Trophoblast cell (in vitro differentiated cells and primary cell): ENCODE results near the gene MPV17.
"Not testable (repeated sequence)": the region's sequence is repeated elsewhere in the genome, so short reads cannot be mapped to it uniquely, and the experiment has no call there.

Experiments used
- DNase-seq, 2 donors: peaks; one replicate each; pipeline ENCODE4 v3.0.0-alpha.2; 2016
- H2AFZ ChIP-seq: 2 replicates; pipeline ENCODE4 v1.6.1; 2013; ENCODE audit warnings: low read length, moderate library complexity, mild to moderate bottlenecking; ENCODE audit not compliant: insufficient read depth, poor library complexity
- H2AK5ac ChIP-seq: 2 replicates; pipeline ENCODE4 v1.6.1; 2013; ENCODE audit warnings: mild to moderate bottlenecking, low read length
- H2BK120ac ChIP-seq: 2 replicates; pipeline ENCODE4 v1.6.1; 2013; ENCODE audit warnings: low read length, mild to moderate bottlenecking, moderate library complexity; ENCODE audit not compliant: insufficient read depth, poor library complexity
- H2BK12ac ChIP-seq: 2 replicates; pipeline ENCODE4 v1.6.1; 2013; ENCODE audit warnings: mild to moderate bottlenecking, low read length, moderate library complexity
- H2BK5ac ChIP-seq: 2 replicates; pipeline ENCODE4 v1.6.1; 2013; ENCODE audit warnings: low read length, low read depth, moderate library complexity, mild to moderate bottlenecking; ENCODE audit not compliant: poor library complexity
- H3K14ac ChIP-seq: 2 replicates; pipeline ENCODE4 v1.6.1; 2013; ENCODE audit warnings: mild to moderate bottlenecking, low read length
- H3K18ac ChIP-seq: 2 replicates; pipeline ENCODE4 v1.6.1; 2013; ENCODE audit warnings: mild to moderate bottlenecking, low read length
- H3K23ac ChIP-seq: 2 replicates; pipeline ENCODE4 v1.6.1; 2013; ENCODE audit warnings: low read length
- H3K27ac ChIP-seq: 2 replicates; pipeline ENCODE4 v1.5.1; 2013; ENCODE audit warnings: low read depth, mild to moderate bottlenecking, inconsistent platforms, low read length, moderate library complexity
- H3K27me3 ChIP-seq: 2 replicates; pipeline ENCODE4 v1.6.1; 2013; ENCODE audit warnings: inconsistent platforms, mild to moderate bottlenecking, low read length, moderate library complexity; ENCODE audit not compliant: insufficient read depth
- H3K36me3 ChIP-seq, 2 experiments: 1 replicate in 1 of 2; 2 replicates in 1 of 2; pipeline ENCODE4 v1.6.1; 2013; ENCODE audit warnings: low read length in 2 of 2, mild to moderate bottlenecking in 2 of 2, moderate library complexity in 1 of 2; ENCODE audit not compliant: insufficient read depth in 2 of 2, control insufficient read depth in 1 of 2
- H3K4ac ChIP-seq: 2 replicates; pipeline ENCODE4 v1.6.1; 2013; ENCODE audit warnings: low read depth, mild to moderate bottlenecking, low read length, moderate library complexity
- H3K4me1 ChIP-seq, 2 experiments: 1 replicate in 1 of 2; 2 replicates in 1 of 2; pipeline ENCODE4 v1.6.1; 2013; ENCODE audit warnings: low read length in 2 of 2, mild to moderate bottlenecking in 2 of 2, moderate library complexity in 1 of 2; ENCODE audit not compliant: insufficient read depth in 2 of 2, control insufficient read depth in 1 of 2
- H3K4me2 ChIP-seq: 2 replicates; pipeline ENCODE4 v1.6.1; 2013; ENCODE audit warnings: inconsistent platforms, mild to moderate bottlenecking, low read length, moderate library complexity
- H3K4me3 ChIP-seq: 2 replicates; pipeline ENCODE4 v1.5.1; 2013; ENCODE audit warnings: mild to moderate bottlenecking, low read depth, low read length, inconsistent platforms
- H3K79me1 ChIP-seq: one replicate; pipeline ENCODE4 v1.6.1; 2013; ENCODE audit warnings: low read length
- H3K79me2 ChIP-seq: 2 replicates; pipeline ENCODE4 v1.6.1; 2013; ENCODE audit warnings: low read length, mild to moderate bottlenecking; ENCODE audit not compliant: control insufficient read depth, insufficient read depth, poor library complexity
- H3K9ac ChIP-seq: 2 replicates; pipeline ENCODE4 v1.6.1; 2013; ENCODE audit warnings: mild to moderate bottlenecking, low read length
- H3K9me3 ChIP-seq: 2 replicates; pipeline ENCODE4 v1.6.1; 2013; ENCODE audit warnings: low read depth, mild to moderate bottlenecking, control low read depth, inconsistent platforms, low read length; ENCODE audit not compliant: insufficient read depth
- H4K12ac ChIP-seq: 2 replicates; pipeline ENCODE4 v1.6.1; 2013; ENCODE audit warnings: low read depth, mild to moderate bottlenecking, low read length, moderate library complexity
- H4K8ac ChIP-seq: 2 replicates; pipeline ENCODE4 v1.6.1; 2013; ENCODE audit warnings: low read depth, mild to moderate bottlenecking, low read length, moderate library complexity
- H4K91ac ChIP-seq: one replicate; pipeline ENCODE4 v1.6.1; 2013; ENCODE audit warnings: low read depth, mild to moderate bottlenecking, low read length, moderate library complexity
- WGBS: extraction: QIAGEN DNeasy Blood & Tissue Kit; methylation state at CpG from one replicate; pipeline ENCODE4 v1.1.7; 2013; ENCODE audit warnings: missing lambda C conversion rate; ENCODE audit not compliant: insufficient read length, insufficient coverage; ENCODE audit errors: extremely low coverage; 5-methylcytosine and 5-hydroxymethylcytosine counted together

Gene MPV17

GRCh38 chr2:27356056-27356381 lies 33.1 kb upstream of the MPV17 start:
- no CpG with 5 or more reads among the region's 12 CpGs for WGBS
- Histone ChIP-seq H2BK120ac (peak overlapping the region; percentile 76), H3K4ac (peak overlapping the region; percentile 77), H3K9ac (peak overlapping the region; percentile 90), H3K9me3 (no peaks in the 10 kb centered on the region), H3K79me2 (peaks cover 15% of the 10 kb centered on the region), H2BK5ac (peak overlapping the region; percentile 90), H3K14ac (peak overlapping the region; percentile 83), H3K27me3 (no peaks in the 10 kb centered on the region), H3K18ac (peak overlapping the region; percentile 68), H4K8ac (peak overlapping the region; percentile 95), H2AFZ (peak overlapping the region; percentile 71), H3K4me2 (peak overlapping the region; percentile 82), H4K12ac (peak overlapping the region; percentile 96), H2AK5ac (peak overlapping the region; percentile 90), H3K27ac (peak overlapping the region; percentile 98), H3K79me1 (peaks cover 13% of the 10 kb centered on the region), H4K91ac (peak overlapping the region; percentile 98), H3K4me3 (peak overlapping the region; percentile 91), H3K23ac (no peak overlapping the region), H3K36me3 (peaks cover 0 to 1% of the 10 kb centered on the region in 2 experiments), H3K4me1 (peaks cover 3 to 4% of the 10 kb centered on the region in 2 experiments), H2BK12ac (no peak overlapping the region)
- peak; percentile 35 to 51 for DNase-seq

GRCh38 chr2:27354597-27354927 lies 31.7 kb upstream of the MPV17 start:
- Histone ChIP-seq H3K27ac (no peak overlapping the region), H3K9me3 (no peaks in the 10 kb centered on the region), H3K4me2 (no peak overlapping the region), H3K79me2 (peaks cover 17% of the 10 kb centered on the region), H3K9ac (no peak overlapping the region), H2AFZ (no peak overlapping the region), H4K91ac (no peak overlapping the region), H3K79me1 (peaks cover 13% of the 10 kb centered on the region), H2BK12ac (no peak overlapping the region), H3K14ac (no peak overlapping the region), H2BK5ac (no peak overlapping the region), H4K12ac (no peak overlapping the region), H3K4me3 (no peak overlapping the region), H3K18ac (no peak overlapping the region), H3K36me3 (peaks cover 1 to 3% of the 10 kb centered on the region in 2 experiments), H2AK5ac (no peak overlapping the region), H2BK120ac (no peak overlapping the region), H4K8ac (no peak overlapping the region), H3K4ac (no peak overlapping the region), H3K4me1 (peaks cover 3 to 4% of the 10 kb centered on the region in 2 experiments), H3K27me3 (no peaks in the 10 kb centered on the region), H3K23ac (no peak overlapping the region)
- no CpG with 5 or more reads among the region's 7 CpGs for WGBS
- no peak for DNase-seq

- Histone ChIP-seq H2AFZ (no peak overlapping the region), H3K14ac (no peak overlapping the region), H3K4me3 (peak overlapping the region; percentile 44), H4K12ac (no peak overlapping the region), H3K27ac (no peak overlapping the region), H3K79me2 (peaks cover 17% of the 10 kb centered on the region), H3K23ac (no peak overlapping the region), H3K27me3 (no peaks in the 10 kb centered on the region), H3K4ac (peak overlapping the region; percentile 91), H2BK5ac (no peak overlapping the region), H3K36me3 (peaks cover 1 to 3% of the 10 kb centered on the region in 2 experiments), H3K9ac (no peak overlapping the region), H3K79me1 (peaks cover 13% of the 10 kb centered on the region), H4K91ac (no peak overlapping the region), H3K9me3 (no peaks in the 10 kb centered on the region), H4K8ac (no peak overlapping the region), H3K4me1 (peaks cover 3 to 4% of the 10 kb centered on the region in 2 experiments), H2BK12ac (no peak overlapping the region), H3K18ac (no peak overlapping the region), H2AK5ac (no peak overlapping the region), H3K4me2 (no peak overlapping the region), H2BK120ac (no peak overlapping the region)
- no CpG with 5 or more reads among the region's 7 CpGs for whole genome bisulfite sequencing
- no peak for DNase-seq
Observed at GRCh38 chr2:27353762-27354596, 31.1 kb upstream of the MPV17 start.

GRCh38 chr2:27353386-27353761 lies 30.5 kb upstream of the MPV17 start:
- not testable (repeated sequence) for H2AFZ ChIP-seq, H3K27ac ChIP-seq, H3K4me2 ChIP-seq, H3K4me1 ChIP-seq, H3K36me3 ChIP-seq, H4K91ac ChIP-seq, H2BK120ac ChIP-seq, H2BK12ac ChIP-seq, H2AK5ac ChIP-seq, H3K23ac ChIP-seq, H2BK5ac ChIP-seq, H3K27me3 ChIP-seq, H3K9me3 ChIP-seq, H4K12ac ChIP-seq, H3K9ac ChIP-seq, DNase-seq, H4K8ac ChIP-seq, H3K18ac ChIP-seq, H3K14ac ChIP-seq
- Histone ChIP-seq H3K79me1 (peaks cover 13% of the 10 kb centered on the region), H3K4me3 (peak overlapping the region; percentile 44), H3K4ac (peak overlapping the region; percentile 51), H3K79me2 (peaks cover 17% of the 10 kb centered on the region)
- no CpG with 5 or more reads among the region's 5 CpGs for WGBS
